Caco-2 (cell line): ENCODE data around the gene LTB4R2. TPM values are rescaled to one million over a fixed set of nuclear protein-coding genes. Genes with fewer than 3 reads are reported as not detected.

Experiments used
- BruUV-seq: library from RNA; stranded (reverse); fragments of 400-500 nt; replicated peaks from 2 replicates; lab custom pipeline; 2021; lab: Mats Ljungman, UMichigan
- CTCF ChIA-PET: fragments of 300-600 bp; sonication (Branson Sonifier 250); formaldehyde crosslinking; loops from one replicate; lab custom pipeline; 2022; ENCODE audit warnings: antibody characterized with exemption; lab: Charles Lee
- POLR2A ChIA-PET: fragments of 300-600 bp; sonication (Branson Sonifier 250); formaldehyde crosslinking; loops from one replicate; lab custom pipeline; 2022; ENCODE audit warnings: antibody characterized with exemption; lab: Charles Lee
- DNase-seq, 2 experiments: peaks; one replicate each; pipeline versions ENCODE4 v3.0.0 to v3.0.0-alpha.2; 2020 to 2022
- H3K27me3 ChIP-seq: replicated peaks from 2 replicates; pipeline ENCODE4 v1.6.0; 2011; ENCODE audit warnings: low read length; ENCODE audit not compliant: control insufficient read depth, insufficient read depth
- H3K36me3 ChIP-seq: 2 replicates; pipeline ENCODE4 v1.5.1; 2011; ENCODE audit warnings: low read length; ENCODE audit not compliant: control insufficient read depth, insufficient read depth
- H3K4me1 ChIP-seq: fragments of 250-450 bp; sonication (Bioruptor Pico); 2 replicates; pipeline ENCODE4 v1.5.1; 2020; ENCODE audit warnings: mild to moderate bottlenecking
- H3K4me3 ChIP-seq: 2 replicates; pipeline ENCODE4 v1.5.1; 2011; ENCODE audit warnings: low read depth, mild to moderate bottlenecking, control low read depth, low read length
- H3K9me3 ChIP-seq: fragments of 250-450 bp; sonication (Bioruptor Pico); 2 replicates; pipeline ENCODE4 v1.5.1; 2020; ENCODE audit warnings: mild to moderate bottlenecking, moderate library complexity
- H3K27ac Mint-ChIP-seq: one replicate; pipeline ENCODE4 v1.8.0; 2022; ENCODE audit warnings: mixed read lengths; ENCODE audit not compliant: unreplicated experiment
- H3K27me3 Mint-ChIP-seq: one replicate; pipeline ENCODE4 v1.8.0; 2022; ENCODE audit warnings: mixed read lengths; ENCODE audit not compliant: insufficient read depth, unreplicated experiment
- H3K36me3 Mint-ChIP-seq: one replicate; pipeline ENCODE4 v1.8.0; 2022; ENCODE audit warnings: mild to moderate bottlenecking, mixed read lengths; ENCODE audit not compliant: insufficient read depth, unreplicated experiment
- H3K4me1 Mint-ChIP-seq: one replicate; pipeline ENCODE4 v1.8.0; 2022; ENCODE audit warnings: low read depth, mixed read lengths; ENCODE audit not compliant: unreplicated experiment
- H3K4me3 Mint-ChIP-seq: one replicate; pipeline ENCODE4 v1.8.0; 2022; ENCODE audit warnings: mild to moderate bottlenecking, moderate library complexity, mixed read lengths; ENCODE audit not compliant: unreplicated experiment
- H3K9me3 Mint-ChIP-seq: one replicate; pipeline ENCODE4 v1.8.0; 2022; ENCODE audit warnings: mixed read lengths; ENCODE audit not compliant: unreplicated experiment
- CTCF ChIP-seq, 2 experiments: fragments of 200-600 bp in 1 of 2; IDR thresholded peaks; 1 replicate in 1 of 2; 2 replicates in 1 of 2; pipeline versions ENCODE4 v1.5.1 to v1.8.0; 2011 to 2022; ENCODE audit warnings: antibody characterized with exemption in 1 of 2, control low read depth in 1 of 2, inconsistent platforms in 1 of 2, low read depth in 1 of 2, low read length in 1 of 2, mild to moderate bottlenecking in 1 of 2, moderate library complexity in 1 of 2; ENCODE audit not compliant: insufficient read depth in 1 of 2, severe bottlenecking in 1 of 2, unreplicated experiment in 1 of 2
- intact Hi-C: fragments of 100-400 bp; cut with micrococcal nuclease; formaldehyde crosslinking; loops from one replicate; pipeline ENCODE4 v1.10.0; 2022; ENCODE audit not compliant: unreplicated experiment
- total RNA-seq: library from RNA; stranded (reverse); gene quantifications from 2 replicates; pipeline ENCODE4 v1.2.3, GENCODE V29; 2022

The LTB4R2 gene
- total RNA-seq, 1 experiment from 2014 or later: 10.3 TPM

DNA sequence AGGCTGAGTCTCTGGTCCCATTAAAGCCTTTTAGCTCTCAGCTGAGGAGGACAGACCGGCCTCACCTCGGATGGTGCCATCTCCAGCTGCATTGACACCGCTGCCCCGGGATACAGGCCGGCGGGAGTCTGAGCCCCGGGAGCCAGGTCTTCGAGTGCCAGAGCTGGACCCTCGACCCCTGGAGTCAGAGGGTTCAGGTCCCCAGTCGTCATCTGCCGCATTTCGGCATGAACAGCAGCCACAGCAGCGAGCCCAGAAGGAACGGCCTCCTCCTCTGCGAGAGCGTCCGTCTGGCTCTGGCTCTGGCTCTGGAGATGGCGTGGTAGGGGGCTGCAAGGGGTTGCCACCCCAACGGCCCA is 48.0 kb upstream of the LTB4R2 start:
- no peaks in the 10 kb centered on the region for H3K9me3 Mint-ChIP-seq
- H3K9me3 ChIP-seq: no peaks in the 10 kb centered on the region
- DNase-seq: no peak
- no peaks in the 10 kb centered on the region for H3K4me1 Mint-ChIP-seq
- no peak overlapping the region for H3K4me3 Mint-ChIP-seq
- peaks cover under 1% of the 10 kb centered on the region for H3K36me3 Mint-ChIP-seq
- H3K4me1 ChIP-seq: peaks cover 12% of the 10 kb centered on the region; the same call in 1 of the 2 replicates
- ChIA-PET CTCF (interaction anchor here (1.7 kb wide), 1 partner anchor 9 kb away, joined by 3 read pairs; no protein-coding TSS in a partner anchor), POLR2A (interaction anchor here (1.1 kb wide), 1 partner anchor 9 kb away, joined by 4 read pairs; the partner anchor contains the start of gene RABGGTA)
- H3K27me3 ChIP-seq: no peaks in the 10 kb centered on the region
- BruUV-seq: no TSS peak
- H3K27me3 Mint-ChIP-seq: no peaks in the 10 kb centered on the region
- intact Hi-C loops: no loop called here
- no peak for TF ChIP-seq CTCF (IDR thresholded peaks at IDR 0.05; ENCODE audit: insufficient read depth in 1 of 2, low read depth in 1 of 2, low read length in 1 of 2, severe bottlenecking in 1 of 2, unreplicated experiment in 1 of 2)
- no peak overlapping the region for H3K27ac Mint-ChIP-seq
- no peaks in the 10 kb centered on the region for H3K36me3 ChIP-seq
- H3K4me3 ChIP-seq: no peak overlapping the region

DNA sequence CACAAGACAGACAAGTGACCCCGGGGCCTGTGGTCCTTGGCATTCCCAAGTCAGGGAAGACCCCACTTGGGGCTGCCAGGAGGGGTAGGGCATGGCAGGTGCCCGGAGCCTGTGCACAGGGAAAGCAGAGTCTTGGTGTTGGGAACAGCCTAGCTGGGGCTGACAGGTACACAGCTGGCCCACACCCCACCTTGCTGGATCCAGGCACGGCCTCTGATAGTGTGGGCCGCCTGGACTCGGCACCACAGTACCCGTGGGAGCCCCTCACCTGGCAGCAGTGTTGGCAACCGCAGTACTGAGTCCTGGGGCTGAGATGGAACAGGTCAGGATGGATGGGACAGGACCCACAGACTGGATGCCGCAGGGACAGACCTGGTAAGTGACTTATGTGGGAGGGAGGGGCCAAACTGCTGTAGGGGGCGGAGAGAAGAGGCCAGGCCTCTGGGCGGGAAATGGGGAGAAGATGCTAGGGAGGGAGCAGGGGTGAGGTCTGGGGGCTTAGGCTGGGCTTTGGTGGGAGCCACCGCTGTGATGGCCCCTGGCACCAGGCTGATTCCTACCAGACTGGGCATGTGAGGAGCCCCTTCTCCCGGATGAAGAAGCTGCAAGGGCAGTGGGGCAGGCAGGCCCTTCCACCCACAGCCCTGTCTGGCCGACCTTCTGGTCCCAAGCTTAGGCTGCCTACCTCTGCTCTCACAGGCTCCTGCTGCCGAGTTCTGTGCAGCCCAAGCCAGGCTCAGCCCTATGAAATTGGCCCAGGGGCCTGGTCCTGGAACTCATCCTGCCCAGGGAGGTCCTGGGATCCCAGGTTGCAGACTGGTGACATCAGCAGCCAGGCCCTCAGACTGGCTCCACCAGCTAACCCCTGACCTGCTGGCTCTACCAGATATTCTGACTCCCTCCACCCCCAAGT is 46.9 kb upstream of the LTB4R2 start, which contains the start of gene TGM1:
TSS of gene TGM1 (minus strand) at position 357 of the 913 bp plus-strand sequence. CDS start 825 bp downstream, outside the sequence.
- intact Hi-C loops: no loop called here
- Mint-ChIP-seq H3K9me3 (no peaks in the 10 kb centered on the region), H3K27ac (peak within 1 kb of the TSS; percentile 50), H3K4me3 (no peak within 1 kb of the TSS), H3K36me3 (peaks cover 6% of the 10 kb centered on the region), H3K27me3 (no peaks in the 10 kb centered on the region), H3K4me1 (no peaks in the 10 kb centered on the region)
- no TSS peak for BruUV-seq
- Histone ChIP-seq H3K4me1 (peaks cover 12% of the 10 kb centered on the region; the same call in 1 of the 2 replicates), H3K4me3 (no peak within 1 kb of the TSS), H3K36me3 (no peaks in the 10 kb centered on the region), H3K27me3 (no peaks in the 10 kb centered on the region), H3K9me3 (no peaks in the 10 kb centered on the region)
- ChIA-PET CTCF (interaction anchor here (1.1 kb wide), 1 partner anchor 20 kb away, joined by 3 read pairs; the partner anchor contains the start of gene TINF2), POLR2A (interaction anchor here (1.8 kb wide), 1 partner anchor 21 kb away, joined by 5 read pairs; the partner anchor contains the start of gene TINF2)
- peak; percentile 36 to 47 for DNase-seq
- no peak for TF ChIP-seq CTCF (IDR thresholded peaks at IDR 0.05; ENCODE audit: insufficient read depth in 1 of 2, low read depth in 1 of 2, low read length in 1 of 2, severe bottlenecking in 1 of 2, unreplicated experiment in 1 of 2)

- ChIA-PET CTCF (interaction anchor here (1.1 kb wide), 1 partner anchor 21 kb away, joined by 3 read pairs; the partner anchor contains the start of gene TINF2), POLR2A (interaction anchor here (1.8 kb wide), 1 partner anchor 21 kb away, joined by 5 read pairs; the partner anchor contains the start of gene TINF2)
- no peaks in the 10 kb centered on the region for H3K27me3 ChIP-seq
- intact Hi-C loops: no loop called here
- peak overlapping the region; percentile 50 for H3K27ac Mint-ChIP-seq
- no peaks in the 10 kb centered on the region for H3K9me3 ChIP-seq
- H3K4me3 Mint-ChIP-seq: no peak overlapping the region
- DNase-seq: no peak
- H3K9me3 Mint-ChIP-seq: no peaks in the 10 kb centered on the region
- no TSS peak for BruUV-seq
- no peaks in the 10 kb centered on the region for H3K36me3 ChIP-seq
- no peak overlapping the region for H3K4me3 ChIP-seq
- peaks cover 6% of the 10 kb centered on the region for H3K36me3 Mint-ChIP-seq
- H3K27me3 Mint-ChIP-seq: no peaks in the 10 kb centered on the region
- TF ChIP-seq CTCF (IDR thresholded peaks at IDR 0.05; ENCODE audit: insufficient read depth in 1 of 2, low read depth in 1 of 2, low read length in 1 of 2, severe bottlenecking in 1 of 2, unreplicated experiment in 1 of 2): no peak
- H3K4me1 ChIP-seq: peaks cover 12% of the 10 kb centered on the region; the same call in 1 of the 2 replicates
- H3K4me1 Mint-ChIP-seq: no peaks in the 10 kb centered on the region
These were observed 46.1 kb upstream of the LTB4R2 start for GRCh38 chr14:24263848-24264247.
